ENCODE data around the gene SPDYE11. TPM values are rescaled to one million over a fixed set of nuclear protein-coding genes. Genes with fewer than 3 reads are reported as not detected.

SPDYE11 gene
- total RNA-seq, 1 experiment from 2014 or later = not detected

Other genes starting within 250 kb of the SPDYE11 start
- 2.4 TPM for gene TYW1B, start 229.7 kb downstream of the SPDYE11 start, total RNA-seq (2021; ENCODE audit: unreplicated experiment)
- gene POM121, start 132.8 kb downstream of the SPDYE11 start, total RNA-seq (2021; ENCODE audit: unreplicated experiment) = 53.3 TPM
- gene TRIM74, start 88.4 kb downstream of the SPDYE11 start, total RNA-seq (2021; ENCODE audit: unreplicated experiment) = 1.0 TPM
- not detected for gene SPDYE8, start 28.1 kb downstream of the SPDYE11 start, total RNA-seq (2021; ENCODE audit: unreplicated experiment)
- not detected for gene SPDYE9, start 28.1 kb upstream of the SPDYE11 start, total RNA-seq (2021; ENCODE audit: unreplicated experiment)

Measured in HCT116 (cell line).